ENCODE data around the gene COA5.

DNA sequence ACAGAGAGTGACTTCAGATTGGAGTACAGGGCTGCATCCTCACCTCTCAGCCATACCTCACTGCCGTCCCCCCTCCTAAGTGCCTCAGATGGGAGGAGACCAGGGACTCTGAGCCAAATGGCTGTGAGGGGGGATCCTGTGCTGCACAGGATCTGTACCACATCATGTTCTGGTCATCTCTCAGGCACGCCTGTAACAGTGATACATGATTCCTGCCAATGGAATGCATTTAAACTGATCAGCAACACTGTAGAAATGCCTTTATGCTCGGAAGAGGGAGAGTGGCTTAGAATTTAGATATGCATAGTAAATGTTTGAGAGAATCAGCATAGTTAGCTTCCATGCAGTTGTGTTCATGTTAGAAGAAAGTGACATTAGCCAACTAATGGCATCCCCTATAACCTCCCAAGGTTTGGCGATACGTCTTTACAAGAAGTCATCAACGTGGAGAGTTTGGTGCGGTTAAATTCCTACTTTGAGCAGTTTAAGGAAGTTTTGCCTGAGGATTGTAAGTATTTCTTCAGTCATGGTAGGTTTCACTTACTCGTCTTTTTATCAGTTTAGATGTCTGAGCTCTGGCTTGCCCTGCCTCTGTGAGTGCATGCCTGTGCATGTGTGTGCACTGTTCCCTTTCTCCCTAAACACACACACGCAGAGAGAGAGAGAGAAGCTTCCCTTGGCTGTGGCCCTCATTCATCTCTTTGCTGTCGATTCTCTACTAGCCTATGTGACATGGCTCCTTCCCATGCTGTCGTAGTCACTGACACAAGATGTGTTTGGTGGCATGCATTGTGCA lies 40.0 kb downstream of the COA5 start:
- TF ChIP-seq, protein P1, sequence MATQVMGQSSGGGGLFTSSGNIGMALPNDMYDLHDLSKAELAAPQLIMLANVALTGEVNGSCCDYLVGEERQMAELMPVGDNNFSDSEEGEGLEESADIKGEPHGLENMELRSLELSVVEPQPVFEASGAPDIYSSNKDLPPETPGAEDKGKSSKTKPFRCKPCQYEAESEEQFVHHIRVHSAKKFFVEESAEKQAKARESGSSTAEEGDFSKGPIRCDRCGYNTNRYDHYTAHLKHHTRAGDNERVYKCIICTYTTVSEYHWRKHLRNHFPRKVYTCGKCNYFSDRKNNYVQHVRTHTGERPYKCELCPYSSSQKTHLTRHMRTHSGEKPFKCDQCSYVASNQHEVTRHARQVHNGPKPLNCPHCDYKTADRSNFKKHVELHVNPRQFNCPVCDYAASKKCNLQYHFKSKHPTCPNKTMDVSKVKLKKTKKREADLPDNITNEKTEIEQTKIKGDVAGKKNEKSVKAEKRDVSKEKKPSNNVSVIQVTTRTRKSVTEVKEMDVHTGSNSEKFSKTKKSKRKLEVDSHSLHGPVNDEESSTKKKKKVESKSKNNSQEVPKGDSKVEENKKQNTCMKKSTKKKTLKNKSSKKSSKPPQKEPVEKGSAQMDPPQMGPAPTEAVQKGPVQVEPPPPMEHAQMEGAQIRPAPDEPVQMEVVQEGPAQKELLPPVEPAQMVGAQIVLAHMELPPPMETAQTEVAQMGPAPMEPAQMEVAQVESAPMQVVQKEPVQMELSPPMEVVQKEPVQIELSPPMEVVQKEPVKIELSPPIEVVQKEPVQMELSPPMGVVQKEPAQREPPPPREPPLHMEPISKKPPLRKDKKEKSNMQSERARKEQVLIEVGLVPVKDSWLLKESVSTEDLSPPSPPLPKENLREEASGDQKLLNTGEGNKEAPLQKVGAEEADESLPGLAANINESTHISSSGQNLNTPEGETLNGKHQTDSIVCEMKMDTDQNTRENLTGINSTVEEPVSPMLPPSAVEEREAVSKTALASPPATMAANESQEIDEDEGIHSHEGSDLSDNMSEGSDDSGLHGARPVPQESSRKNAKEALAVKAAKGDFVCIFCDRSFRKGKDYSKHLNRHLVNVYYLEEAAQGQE (IDR thresholded peaks at IDR 0.05; ENCODE audit: insufficient read depth in 1 of 2, low read depth in 2 of 2, low read length in 2 of 2), result no peak
- no peak for TF ChIP-seq POLR2AphosphoS5 (IDR thresholded peaks at IDR 0.05; ENCODE audit: low read depth, low read length)

All from PFSK-1 (cell line).